Skeletal muscle cell (primary cell): ENCODE results near the gene SOAT2.
A peak's percentile ranks its signal among the peaks of the same experiment; 100 is the strongest.
"Not testable (repeated sequence)": the region's sequence is repeated elsewhere in the genome, so short reads cannot be mapped to it uniquely, and the experiment has no call there.

Experiments
- DNase-seq: peaks from one replicate; pipeline ENCODE4 v3.0.0-alpha.2; 2010; ENCODE audit warnings: low read depth
- H3K4me3 ChIP-seq: 2 replicates; pipeline ENCODE4 v1.5.1; 2011; ENCODE audit warnings: low read depth, mild to moderate bottlenecking, control low read depth, low read length, moderate library complexity

SOAT2 gene

DNA sequence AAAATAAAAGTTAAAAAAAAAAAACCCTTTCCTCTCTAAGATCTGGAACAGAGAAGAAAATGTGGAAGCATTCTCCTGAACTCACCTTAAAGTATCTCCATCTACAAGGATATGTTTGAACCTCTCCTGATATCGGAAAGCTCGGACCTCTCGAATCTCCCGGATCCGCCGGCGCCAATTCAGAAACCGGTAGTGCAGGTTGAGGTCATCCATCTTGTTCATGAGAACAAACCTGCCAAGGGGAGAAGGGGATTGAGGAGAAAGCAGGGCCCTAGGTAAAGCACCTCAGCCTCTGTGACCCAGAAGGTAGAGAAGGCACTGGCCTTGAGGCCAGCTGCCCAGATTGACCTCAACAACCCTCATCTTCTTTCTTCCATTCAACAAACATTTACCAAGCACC, 26.3 kb upstream of the SOAT2 start:
- no peak for DNase-seq
- no peak overlapping the region for H3K4me3 ChIP-seq

DNA sequence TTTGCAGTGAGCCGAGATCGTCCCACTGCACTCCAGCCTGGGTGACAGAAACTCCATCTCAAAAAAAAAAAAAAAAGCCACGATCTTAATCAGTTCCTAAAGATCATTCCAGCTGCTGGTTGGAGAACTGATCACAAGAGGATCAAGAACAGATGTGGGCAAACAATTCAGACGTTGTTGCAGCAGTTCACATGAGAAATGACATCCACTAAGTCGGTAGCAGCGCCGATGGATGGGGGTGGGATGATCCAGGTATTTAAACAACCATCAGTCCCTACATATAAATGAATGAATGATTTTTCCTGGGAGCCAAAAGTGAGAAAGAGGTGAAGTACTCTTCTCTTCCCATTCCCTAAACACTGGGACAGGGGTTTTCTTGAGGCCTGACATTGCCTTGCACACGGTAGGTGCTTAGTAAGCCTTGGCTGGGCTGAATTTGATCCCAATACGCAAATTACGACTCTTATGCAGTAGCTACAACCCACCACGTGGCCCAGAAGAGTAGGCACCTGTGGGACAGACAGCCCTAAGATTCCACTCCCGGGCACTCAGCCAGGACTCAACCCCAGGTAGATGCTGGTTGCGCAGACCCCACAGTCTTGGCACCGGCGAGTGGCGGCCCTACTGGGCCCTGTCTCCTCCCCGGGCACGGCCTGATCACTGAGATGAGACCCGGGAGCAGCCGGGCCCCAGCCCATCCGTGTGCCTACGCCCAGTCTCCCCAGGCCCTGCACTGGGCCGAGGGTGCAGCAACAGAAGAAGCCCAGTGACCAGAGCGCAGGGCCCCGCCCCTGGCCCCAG, 24.7 kb upstream of the SOAT2 start:
- peak overlapping the region; percentile 66 for H3K4me3 ChIP-seq
- no peak for DNase-seq

DNA sequence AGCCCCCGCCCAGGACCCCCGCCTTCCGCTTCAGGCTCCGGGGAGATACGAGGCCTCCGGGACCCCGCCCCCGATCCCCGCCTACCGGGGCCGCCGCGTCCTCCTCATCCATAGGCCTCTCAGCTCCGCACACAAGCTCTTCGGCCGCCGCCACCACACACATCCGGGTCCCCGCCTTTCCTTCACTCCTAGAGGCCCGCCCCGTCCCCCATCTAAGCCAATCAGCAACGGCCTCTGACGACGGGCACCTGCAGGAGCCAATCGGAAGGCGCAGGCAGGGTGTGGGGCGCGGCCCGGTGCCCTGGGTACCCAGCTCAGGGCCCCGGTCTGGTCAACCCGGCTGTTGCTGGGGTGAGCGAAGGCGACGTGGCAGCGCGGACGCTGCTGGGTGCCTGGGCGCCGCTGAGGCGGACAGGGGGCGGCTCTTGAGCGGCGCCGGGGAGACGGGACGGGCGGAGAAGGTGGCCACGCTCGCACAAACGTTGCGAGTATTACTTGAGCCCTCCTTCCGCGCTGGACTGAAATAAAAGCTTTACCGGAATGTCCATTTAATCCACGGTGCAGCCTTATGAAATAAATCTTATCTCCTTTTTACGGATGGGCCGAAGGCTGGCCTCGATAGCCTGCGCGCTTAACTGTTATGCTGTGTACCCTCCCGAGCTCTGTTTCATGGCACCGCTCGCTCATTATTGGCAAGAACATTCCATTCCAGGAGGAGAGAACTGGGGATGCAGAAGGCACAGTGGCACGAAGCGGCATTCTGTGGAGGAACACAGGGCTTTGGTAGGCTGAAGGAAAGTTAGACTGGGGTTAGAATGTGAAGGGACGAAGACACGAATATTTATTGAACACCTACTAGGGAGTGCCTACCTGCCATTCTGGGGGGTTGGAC, 23.8 kb upstream of the SOAT2 start, which contains the start of gene SPRYD3:
Gene SPRYD3, minus strand, starts transcription at position 165 of the 892 bp plus-strand sequence. Its CDS starts 57 bp downstream, at position 108.
- peak within 1 kb of the TSS; percentile 66 for H3K4me3 ChIP-seq
- peak; percentile 92 for DNase-seq

DNA sequence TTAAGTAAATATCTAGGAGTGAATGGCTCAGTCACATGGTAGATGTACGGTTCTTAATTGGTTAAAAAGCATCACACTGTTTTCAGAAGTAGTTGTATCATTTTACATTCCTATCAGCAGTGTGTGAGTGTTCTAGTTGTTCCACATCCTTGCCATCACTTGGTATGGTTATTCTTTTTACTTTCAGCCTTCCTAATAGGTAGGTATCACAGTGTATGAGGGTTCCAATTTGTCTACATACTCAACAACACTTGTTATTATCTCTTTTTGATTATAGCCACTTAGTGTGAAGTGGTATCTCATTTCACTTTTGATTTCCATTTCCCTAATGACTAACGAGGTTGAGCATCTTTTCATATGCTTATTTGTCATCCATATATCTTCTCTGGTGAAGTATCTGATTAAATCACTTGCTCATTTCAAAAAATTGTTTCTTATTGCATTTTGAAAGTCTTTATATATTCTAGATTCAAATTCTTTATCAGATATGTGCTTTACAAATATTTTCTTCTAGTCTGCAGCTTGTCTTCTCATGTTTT, 20.6 kb upstream of the SOAT2 start:
- no peak for DNase-seq

DNA sequence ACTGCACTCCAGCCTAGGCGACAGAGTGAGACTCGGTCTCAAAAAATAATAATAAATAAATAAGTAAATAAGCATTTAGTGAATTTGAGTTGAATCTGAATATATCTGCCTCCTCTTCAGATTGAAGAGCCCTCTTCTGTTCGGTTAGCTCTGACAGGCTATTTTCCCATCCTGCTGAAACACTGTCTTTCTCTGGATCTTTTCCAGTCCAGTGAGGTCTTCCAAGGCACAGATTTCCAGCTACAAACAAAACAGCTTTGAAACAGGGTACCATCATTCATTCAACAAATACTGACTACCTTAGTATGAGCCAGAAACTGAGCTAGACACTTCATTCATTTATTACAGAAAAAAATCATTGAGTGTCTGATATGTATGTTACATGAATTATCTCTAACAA, 16.9 kb upstream of the SOAT2 start:
- no peak overlapping the region for H3K4me3 ChIP-seq
- no peak for DNase-seq

More for the DNA sequence above, 20.6 kb upstream of the SOAT2 start:
- H3K4me3 ChIP-seq = no peak overlapping the region

DNA sequence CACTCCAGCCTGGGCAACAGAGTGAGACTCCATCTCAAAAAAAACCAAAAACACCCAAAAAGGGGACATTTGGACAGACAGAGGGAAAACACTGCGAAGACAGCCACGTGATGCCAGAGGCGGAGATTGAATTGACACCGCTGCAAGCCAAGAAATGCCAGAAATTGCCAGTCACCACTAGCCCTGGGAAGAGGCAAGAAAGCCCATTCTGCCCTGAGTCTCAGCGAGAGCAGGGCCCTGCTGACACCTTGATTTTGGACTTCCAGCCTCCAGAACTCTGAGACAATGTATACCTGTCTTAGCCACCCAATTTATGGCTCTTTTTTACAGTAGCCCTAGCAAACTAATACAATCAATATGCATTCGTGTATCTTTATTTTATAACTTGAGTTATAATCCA, 13.2 kb upstream of the SOAT2 start:
- DNase-seq = no peak
- no peak overlapping the region for H3K4me3 ChIP-seq

DNA sequence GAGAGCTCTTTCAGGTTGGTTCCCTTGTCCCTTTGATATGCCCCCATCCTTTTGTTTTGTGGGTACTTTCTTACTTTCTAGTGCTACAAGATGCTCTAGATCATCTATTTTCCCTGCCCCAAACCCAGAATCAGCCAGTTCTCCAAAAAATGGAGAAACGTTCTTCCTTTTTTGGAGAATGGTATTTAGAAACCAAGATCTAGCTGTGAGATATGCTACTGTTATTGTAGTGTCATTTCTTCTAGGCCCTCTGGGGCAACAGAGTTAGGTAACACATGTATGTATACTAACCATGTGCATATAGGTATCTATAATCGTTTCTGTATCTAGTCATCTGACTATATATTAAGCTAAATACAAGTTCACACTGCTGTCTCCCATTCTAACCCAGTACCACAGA, 12.7 kb upstream of the SOAT2 start:
- H3K4me3 ChIP-seq = no peak overlapping the region

DNA sequence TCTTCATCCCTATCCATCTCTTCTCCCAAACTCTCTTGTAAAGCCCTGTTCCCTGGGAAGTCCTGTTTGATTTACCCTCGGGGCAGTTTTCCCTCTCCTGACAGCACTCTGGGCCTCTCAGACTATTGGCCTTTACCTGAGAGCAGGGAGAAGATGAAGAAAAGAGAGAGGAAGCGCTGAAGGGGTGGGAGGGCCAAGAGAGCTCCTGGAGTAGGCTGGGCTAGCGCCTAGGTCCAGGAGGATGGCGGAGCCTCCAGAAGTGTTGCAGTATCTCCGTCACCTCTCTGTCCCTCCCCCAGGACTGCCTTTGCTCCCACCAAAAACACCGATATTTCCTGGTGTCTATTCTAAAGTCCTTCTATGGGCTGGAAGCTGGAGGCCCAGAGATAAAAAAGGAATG, 11.5 kb upstream of the SOAT2 start:
- no peak for DNase-seq
- no peak overlapping the region for H3K4me3 ChIP-seq

More for the DNA sequence above, 12.7 kb upstream of the SOAT2 start:
- DNase-seq = no peak

DNA sequence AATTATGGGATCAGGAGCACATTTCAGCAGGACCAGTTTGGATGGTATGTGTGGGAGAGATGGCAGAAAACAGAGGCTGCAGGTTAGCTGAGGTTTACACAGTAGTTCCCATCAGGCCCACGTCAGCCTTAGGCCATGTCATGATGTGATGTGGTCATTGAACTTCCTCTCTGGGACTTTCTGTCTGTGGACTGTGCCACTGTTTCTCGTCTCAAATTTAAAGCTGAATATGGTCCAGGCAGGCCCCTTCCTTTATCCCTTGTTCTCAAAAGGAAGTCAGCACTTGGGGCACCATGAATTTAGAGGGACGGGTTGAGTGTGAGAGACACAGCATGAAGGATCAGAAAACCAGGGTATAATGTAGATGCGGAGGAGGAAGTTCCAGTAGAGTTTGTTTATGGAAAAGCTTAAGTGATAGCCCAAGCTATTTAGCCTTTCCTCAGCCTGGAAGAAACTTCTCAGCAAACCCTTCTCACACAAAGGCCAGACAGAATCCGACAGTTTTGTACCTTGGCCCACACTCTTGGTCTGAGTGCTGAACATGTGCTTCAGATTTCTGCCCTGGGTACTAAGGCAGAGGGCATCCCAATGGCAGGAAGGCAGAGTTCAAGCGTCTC, 9.4 kb upstream of the SOAT2 start:
- no peak overlapping the region for H3K4me3 ChIP-seq
- no peak for DNase-seq

DNA sequence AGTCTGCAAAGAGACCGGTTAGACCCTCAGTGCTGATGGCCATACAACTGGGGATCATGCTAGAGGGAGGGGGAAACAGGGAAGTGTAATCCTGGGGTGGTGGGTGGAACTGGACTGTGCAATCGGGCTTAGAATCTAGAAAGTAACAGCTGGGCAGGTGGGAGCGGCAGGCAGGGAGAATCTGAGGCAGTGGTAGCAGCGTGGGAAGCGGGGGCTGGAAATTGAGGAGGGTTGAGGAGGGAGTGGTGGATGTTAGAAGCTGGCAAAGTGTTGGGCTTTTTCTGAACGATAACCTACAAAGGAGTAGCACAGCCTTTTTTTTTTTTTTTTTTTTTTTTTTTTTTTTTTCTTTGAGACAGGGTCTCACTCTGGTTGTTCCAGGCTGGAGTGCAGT, 8.9 kb upstream of the SOAT2 start:
- H3K4me3 ChIP-seq = no peak overlapping the region
- DNase-seq = no peak

DNA sequence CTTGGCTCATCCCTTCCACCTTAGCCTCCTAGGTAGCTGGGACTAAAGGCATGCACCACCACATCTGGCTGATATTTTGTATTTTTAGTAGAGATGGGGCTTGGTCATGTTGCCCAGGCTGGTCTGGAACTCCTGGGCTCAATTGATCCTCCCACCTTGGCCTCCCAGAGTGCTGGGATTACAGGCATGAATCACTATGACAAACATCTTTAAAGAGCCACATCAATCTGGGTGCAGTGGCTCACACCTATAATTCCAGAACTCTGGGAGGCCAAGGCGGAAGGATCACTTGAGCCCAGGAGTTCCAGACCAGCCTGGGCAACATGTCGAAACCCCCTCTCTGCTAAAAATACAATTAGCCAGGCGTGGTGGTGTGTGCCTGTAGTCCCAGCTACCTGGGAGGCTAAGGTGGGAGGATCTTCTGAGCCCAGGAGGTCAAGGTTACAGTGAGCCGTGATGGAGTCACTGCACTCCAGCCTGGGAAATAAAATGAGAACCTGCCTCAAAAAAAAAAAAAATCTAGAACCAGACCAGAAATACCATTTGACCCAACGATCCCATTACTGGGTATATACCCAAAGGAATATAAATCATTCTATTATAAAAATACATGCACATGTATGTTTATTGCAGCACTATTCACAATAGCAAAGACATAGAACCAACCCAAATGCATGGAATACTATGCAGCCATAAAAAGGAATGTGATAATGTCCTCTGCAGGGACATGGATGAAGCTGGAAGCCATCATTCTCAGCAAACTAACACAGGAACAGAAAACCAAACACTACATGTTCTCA, 8.3 kb upstream of the SOAT2 start:
- H3K4me3 ChIP-seq, DNase-seq: not testable (repeated sequence)

DNA sequence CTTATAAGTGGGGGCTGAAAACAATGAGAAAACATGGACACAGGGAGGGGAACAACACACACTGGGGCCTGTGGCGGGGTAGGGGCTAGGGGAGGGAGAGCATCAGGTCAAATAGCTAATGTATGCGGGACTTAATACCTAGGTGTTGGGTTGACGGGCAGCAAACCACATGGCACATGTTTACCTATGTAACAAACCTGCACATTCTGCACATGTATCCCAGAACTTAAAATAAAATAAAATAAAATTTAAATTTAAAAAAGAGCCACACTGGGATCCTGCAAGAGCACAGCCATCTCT, 7.7 kb upstream of the SOAT2 start:
- not testable (repeated sequence) for H3K4me3 ChIP-seq

DNA sequence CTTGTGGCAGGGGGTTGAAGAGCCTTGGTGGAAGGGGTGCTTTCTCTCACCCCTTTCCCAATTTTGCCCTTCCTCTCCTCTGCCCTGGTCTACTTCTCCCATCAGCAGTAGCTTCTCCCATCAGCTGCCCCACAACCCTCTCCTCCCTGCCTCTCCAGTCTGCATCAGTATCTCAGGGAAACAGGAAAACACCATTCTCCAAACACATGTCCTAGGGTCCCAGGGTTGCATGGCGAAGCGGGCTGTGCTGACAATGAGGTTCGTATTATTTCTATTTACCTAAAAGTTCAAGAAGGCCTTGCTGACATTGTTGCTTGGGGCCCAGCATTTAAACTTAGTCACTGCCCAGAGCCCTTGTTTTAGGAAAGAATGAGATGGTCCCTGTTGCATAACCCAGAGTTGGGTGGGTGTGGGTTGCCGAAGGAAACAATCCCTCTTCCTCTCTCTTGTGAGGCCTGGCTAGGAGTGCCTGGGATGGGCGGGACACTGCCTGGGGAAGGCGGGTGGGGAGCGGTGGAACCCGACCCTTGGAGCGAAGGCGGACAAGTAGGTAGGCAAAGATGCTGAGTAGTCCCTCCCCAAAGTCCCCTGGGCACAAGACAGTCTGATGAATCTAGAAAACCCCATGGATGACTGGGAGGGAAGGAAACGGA, 7.1 kb upstream of the SOAT2 start:
- DNase-seq = peak; percentile 82

More for the DNA sequence above, 7.7 kb upstream of the SOAT2 start:
- DNase-seq = not testable (repeated sequence)

DNA sequence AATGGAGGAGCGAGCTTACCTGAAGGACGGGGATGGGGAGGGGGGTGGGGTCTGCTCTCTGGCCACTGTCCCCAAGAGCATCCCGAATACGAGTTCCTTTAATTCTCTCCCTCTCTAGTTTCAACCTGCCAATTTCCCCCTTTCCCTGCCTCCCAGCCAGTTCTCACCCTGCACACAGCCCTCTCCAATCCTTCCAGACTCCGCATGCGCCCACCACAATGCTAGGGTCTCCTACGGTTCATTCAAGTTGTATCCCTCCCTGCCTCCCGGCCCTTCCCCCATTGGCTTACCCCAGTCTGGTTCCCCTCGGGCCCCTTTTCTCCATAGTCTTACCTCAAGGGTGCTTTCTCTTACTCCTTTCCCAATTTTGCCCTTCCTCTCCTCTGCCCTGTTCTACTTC, 6.5 kb upstream of the SOAT2 start:
- no peak for DNase-seq
- H3K4me3 ChIP-seq = peak overlapping the region; percentile 63

More for the DNA sequence above, 7.1 kb upstream of the SOAT2 start:
- H3K4me3 ChIP-seq = peak overlapping the region; percentile 63

DNA sequence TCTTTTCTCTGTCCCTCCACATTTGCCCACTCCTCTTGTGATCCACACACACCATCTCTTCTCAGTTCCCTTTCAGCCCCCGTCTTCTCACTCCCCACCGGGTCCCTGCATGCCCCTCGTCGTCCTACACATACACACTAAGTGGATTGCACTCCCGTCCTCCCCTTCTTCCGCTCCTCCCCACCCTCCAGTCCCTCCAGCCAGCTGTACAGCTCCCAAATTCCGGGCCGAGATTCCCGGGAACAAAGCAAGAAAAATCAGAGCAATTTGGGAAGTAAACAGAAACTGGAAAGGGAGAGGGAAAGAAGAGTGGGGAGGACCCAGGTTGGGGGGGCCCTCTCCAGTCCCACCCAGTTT, 6.1 kb upstream of the SOAT2 start:
- no peak for DNase-seq
- peak overlapping the region; percentile 63 for H3K4me3 ChIP-seq

DNA sequence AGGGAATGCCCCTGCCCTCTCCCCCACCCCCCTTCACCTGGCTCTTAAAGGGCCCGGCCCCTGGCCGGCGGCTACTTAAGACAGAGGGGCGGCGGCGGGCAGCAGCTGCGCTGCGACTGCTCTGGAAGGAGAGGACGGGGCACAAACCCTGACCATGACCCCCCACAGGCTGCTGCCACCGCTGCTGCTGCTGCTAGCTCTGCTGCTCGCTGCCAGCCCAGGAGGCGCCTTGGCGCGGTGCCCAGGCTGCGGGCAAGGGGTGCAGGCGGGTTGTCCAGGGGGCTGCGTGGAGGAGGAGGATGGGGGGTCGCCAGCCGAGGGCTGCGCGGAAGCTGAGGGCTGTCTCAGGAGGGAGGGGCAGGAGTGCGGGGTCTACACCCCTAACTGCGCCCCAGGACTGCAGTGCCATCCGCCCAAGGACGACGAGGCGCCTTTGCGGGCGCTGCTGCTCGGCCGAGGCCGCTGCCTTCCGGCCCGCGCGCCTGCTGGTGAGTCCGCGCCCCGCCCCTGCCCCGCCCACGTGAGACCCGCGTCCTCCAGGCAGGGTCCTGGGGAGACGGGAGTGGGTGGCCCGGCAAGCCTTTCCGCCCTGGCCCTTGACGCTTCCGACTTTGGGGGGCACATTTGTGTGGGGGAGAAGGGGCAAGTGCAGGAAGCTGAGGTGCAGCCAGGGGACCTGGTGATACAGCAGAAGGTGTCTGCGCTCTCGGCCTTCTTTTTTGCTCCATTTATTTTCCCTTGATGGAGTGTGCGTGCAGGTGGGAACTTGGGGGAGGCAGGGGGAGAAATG, 5.5 kb upstream of the SOAT2 start, which contains the start of gene IGFBP6:
Gene IGFBP6, plus strand, starts transcription at position 104 of the 790 bp plus-strand sequence. Its CDS starts 51 bp downstream, at position 155.
- no peak for DNase-seq
- H3K4me3 ChIP-seq = peak within 1 kb of the TSS; percentile 63

DNA sequence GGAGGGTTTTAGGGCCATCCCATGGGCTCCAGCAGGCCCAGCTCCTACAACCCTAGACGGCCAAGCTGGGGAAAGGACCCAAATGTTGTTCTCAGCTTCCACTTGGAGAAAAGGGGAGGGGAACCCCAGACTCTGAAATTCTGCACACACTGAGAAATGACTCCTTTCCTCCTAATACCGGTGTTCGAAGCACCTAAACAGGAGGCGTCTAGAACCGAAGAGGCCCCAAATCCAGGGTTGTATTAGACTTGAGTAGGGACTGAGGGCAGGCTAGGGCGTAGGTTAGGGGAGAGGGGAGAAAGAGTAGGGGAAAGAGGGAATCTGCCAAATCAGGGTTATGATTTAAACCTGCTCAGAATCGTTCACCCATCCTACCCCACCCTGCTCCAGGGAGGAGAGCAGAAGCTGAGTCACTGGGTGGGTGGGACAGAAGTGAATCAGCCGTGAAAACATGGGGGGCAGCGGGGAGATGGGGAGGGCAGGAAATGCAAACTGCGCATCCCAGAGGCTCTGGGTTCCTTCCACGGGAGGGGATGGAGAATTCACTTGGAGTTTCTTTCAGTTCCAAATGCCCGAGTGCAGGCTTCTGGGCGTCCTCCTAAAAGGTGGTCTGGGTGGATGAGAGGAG, 4.8 kb upstream of the SOAT2 start:
- H3K4me3 ChIP-seq = peak overlapping the region; percentile 63
- DNase-seq = peak; percentile 41
